Activated CD4-positive, CD25-positive, alpha-beta regulatory T cell treated with anti-CD3 and anti-CD28 coated beads, Interleukin-2, amount 50 U/mL, for 16 hours (primary cell): ENCODE data around the gene TSPAN11.
"Not testable (repeated sequence)": the region's sequence is repeated elsewhere in the genome, so short reads cannot be mapped to it uniquely, and the experiment has no call there.

ENCODE experiments used
- DNase-seq: peaks from one replicate; pipeline ENCODE4 v3.0.0-alpha.2; 2020; ENCODE audit warnings: low read depth, low spot score

TSPAN11 gene

GRCh38 chr12:31002361-31002725, 75.8 kb downstream of the TSPAN11 start:
- DNase-seq = no peak

- DNase-seq = no peak
Observed at GRCh38 chr12:31002999-31003398, 76.5 kb downstream of the TSPAN11 start.

GRCh38 chr12:31003861-31004640, 77.5 kb downstream of the TSPAN11 start:
- no peak for DNase-seq

GRCh38 chr12:31004666-31005065, 78.1 kb downstream of the TSPAN11 start:
- no peak for DNase-seq

- no peak for DNase-seq
Observed at GRCh38 chr12:31005256-31005943, 78.9 kb downstream of the TSPAN11 start.

- DNase-seq = no peak
Observed at GRCh38 chr12:31005944-31006361, 79.4 kb downstream of the TSPAN11 start.

GRCh38 chr12:31006416-31007152, 80.0 kb downstream of the TSPAN11 start:
- no peak for DNase-seq

GRCh38 chr12:31007153-31007495, 80.6 kb downstream of the TSPAN11 start:
- DNase-seq = no peak

GRCh38 chr12:31007636-31008175, 81.2 kb downstream of the TSPAN11 start:
- no peak for DNase-seq

GRCh38 chr12:31008241-31008761, 81.8 kb downstream of the TSPAN11 start:
- no peak for DNase-seq

- DNase-seq = no peak
Observed at GRCh38 chr12:31008961-31009840, 82.7 kb downstream of the TSPAN11 start.

GRCh38 chr12:31009976-31010375, 83.4 kb downstream of the TSPAN11 start:
- DNase-seq = no peak

GRCh38 chr12:31011336-31011735, 84.8 kb downstream of the TSPAN11 start:
- DNase-seq = no peak

- no peak for DNase-seq
Observed at GRCh38 chr12:31011746-31012566, 85.4 kb downstream of the TSPAN11 start.

GRCh38 chr12:31012567-31012891, 86.0 kb downstream of the TSPAN11 start:
- DNase-seq = not testable (repeated sequence)

- DNase-seq = no peak
Observed at GRCh38 chr12:31015215-31015614, 88.7 kb downstream of the TSPAN11 start.

- no peak for DNase-seq
Observed at GRCh38 chr12:31016057-31016456, 89.5 kb downstream of the TSPAN11 start.

- no peak for DNase-seq
Observed at GRCh38 chr12:31017535-31017934, 91.0 kb downstream of the TSPAN11 start.

GRCh38 chr12:31018106-31018789, 91.7 kb downstream of the TSPAN11 start:
- no peak for DNase-seq
